HG03558 (cell line): Measurements from ENCODE around the gene MBTPS1.
"Not testable (repeated sequence)": the region's sequence is repeated elsewhere in the genome, so short reads cannot be mapped to it uniquely, and the experiment has no call there.

Source experiments
- ATAC-seq: cut with Tn5 transposase; IDR thresholded peaks from one replicate; pipeline ENCODE4 v1.9.1; 2021; ENCODE audit warnings: moderate number of reproducible peaks; ENCODE audit not compliant: unreplicated experiment; ENCODE audit errors: extremely low read depth

MBTPS1 gene

GRCh38 chr16:84137769-84138357, 21.1 kb upstream of the MBTPS1 start:
- ATAC-seq = no peak

DNA sequence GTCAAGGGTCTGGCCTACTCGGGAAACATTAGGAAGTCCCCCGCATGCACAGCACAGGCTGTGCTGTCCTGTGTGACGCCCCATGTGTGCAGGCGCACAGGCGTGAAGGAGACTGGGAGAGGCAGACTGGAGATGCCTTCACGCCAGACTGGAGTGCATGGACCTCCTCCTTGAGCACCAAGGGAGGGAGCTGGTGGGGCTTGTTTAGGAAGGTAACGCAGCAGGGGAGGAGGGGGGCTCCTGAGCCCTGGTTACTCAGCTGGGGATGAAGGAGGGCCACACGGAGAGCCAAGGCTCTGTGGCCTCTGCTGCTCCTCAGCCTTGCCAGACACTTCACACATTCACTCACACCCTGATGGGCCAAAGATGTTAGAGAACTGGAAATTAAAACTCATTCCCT, 20.5 kb upstream of the MBTPS1 start:
- no peak for ATAC-seq

- no peak for ATAC-seq
These were observed 19.8 kb upstream of the MBTPS1 start for GRCh38 chr16:84136331-84137125.

- ATAC-seq = no peak
These were observed 16.0 kb upstream of the MBTPS1 start for GRCh38 chr16:84132527-84133285.

- no peak for ATAC-seq
These were observed 14.4 kb upstream of the MBTPS1 start for GRCh38 chr16:84131117-84131516.

- ATAC-seq = no peak
These were observed 7.7 kb upstream of the MBTPS1 start for GRCh38 chr16:84124257-84125073.

DNA sequence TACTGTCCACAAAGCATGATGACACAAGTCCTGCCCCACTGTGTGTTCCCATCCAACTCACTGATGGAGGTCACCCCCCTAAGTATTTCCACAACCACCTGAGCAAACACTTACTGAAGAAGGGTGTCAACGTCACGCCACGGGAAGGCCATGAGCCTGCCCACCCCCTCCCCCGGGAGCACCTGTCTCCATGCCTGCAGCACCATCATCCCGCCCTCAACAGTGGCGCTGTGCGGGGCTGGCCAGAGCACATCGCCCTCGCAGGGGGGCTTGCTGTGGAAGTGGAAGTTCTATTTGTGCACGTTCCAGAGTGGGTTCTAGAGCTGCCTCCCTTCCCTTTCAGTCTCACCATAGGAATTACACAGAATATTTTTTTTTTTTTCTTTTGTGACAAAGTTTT, 4.3 kb upstream of the MBTPS1 start:
- ATAC-seq = no peak

DNA sequence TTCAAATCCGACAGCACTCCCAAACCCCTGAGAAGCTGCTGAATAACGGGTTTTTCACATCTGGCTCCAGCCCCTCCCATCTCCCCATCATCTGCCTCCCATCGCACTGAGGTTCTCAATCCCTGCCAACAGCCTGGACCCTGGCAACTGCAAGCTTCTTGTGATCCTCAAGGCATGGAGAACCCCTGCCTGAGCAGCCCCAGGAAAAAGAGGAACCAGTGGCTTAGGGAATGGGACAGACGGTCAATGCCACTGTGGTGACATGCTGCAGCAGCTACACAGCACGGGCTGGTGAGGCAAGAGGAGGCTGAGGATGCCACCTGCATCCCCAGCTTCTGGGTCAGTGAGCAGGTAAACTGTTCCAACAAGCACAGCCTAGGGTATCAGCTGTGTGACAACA, 3.3 kb upstream of the MBTPS1 start:
- ATAC-seq = no peak

DNA sequence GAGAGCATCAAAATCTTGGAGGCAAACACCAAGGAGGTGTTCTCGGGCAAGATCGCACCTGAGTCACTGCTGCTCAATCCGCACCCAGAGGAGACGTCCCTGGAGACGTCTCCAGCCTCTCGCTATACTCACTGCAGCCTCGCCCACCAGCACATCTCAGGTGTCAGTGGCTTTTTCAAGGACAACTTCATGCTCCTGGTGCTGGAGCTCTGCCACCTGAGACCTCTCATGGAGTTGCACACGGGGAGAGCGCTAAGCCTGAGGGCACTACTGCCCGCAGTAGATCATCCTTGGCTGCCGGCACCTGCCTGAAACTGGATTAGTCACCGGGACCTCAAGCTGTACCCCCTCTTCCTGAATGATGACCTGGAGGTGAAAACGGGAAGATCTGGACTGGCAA, 2.6 kb upstream of the MBTPS1 start:
- no peak for ATAC-seq

DNA sequence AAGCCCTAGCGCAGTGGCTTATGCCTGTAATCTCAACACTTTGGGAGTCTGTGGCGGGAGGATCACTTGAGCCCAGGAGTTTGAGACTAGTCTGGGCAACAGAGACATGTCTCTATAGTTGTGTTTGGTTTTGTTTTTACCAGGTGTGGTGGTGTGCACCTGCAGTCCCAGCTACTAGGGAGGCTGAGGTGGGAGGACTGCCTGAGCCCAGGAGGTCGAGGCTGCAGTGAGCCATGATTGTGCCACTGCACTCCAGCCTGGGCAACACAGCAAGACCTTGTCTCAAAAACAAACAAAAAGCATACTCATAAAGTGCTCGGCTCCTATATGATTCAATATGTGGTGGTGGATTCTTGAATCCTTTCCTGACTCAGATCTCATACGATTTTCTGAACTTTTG, 1.6 kb upstream of the MBTPS1 start:
- ATAC-seq = not testable (repeated sequence)

DNA sequence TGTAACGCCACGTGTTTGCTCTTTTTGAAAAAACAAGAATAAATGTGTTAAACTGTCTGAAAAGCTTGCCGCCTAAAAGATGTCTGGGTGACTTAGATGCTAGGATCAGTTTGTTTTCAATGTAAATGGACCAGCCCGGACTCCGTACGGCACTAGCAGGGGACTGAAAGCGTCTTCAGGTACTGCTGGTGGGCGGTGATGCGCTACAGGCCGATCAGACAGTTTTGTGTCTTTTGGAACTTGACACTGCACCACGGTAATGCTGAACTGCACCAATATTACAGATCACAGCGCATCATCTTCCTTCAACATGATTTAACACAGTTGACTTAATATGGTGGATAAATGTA, 727 bp upstream of the MBTPS1 start:
- ATAC-seq = no peak

DNA sequence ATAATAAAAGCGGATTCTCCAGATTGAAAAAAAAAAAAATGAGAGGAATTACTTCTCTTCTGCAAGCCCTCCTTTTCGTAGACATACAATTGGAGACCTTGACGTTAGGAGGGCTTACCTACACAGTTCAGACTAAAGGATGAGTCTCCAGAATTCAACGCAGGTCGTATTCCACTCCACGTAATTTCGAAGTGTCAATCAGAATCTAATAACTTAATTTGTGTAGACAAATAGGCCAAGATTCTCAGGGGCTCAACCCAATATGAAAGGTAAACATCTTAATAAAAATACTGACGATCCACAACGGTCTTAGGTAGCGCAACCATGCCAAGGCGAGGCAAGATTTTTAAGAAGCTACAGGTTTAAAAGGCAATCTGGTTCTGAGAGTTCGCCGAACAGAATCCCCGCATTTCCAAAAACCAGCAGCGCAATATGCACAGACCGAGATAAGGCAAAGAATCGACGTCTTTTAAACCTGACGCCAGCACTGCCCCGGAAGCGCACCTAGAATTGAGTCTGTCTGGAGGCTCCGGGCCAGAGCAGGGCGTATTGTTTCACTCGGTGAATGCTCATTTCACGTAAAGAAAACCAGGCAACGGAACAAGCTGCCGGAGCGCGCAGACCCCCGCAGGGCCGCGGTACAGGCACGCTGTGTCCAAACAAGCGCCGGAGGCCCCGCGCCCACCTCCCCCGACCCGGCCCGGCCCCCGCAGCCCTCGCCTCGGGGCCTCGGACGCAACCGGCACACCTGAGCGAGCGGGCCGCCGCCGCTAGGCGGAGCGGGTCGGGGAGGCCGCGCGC, 623 bp downstream of the MBTPS1 start:
- ATAC-seq = no peak

- ATAC-seq = not testable (repeated sequence)
These were observed 4.8 kb downstream of the MBTPS1 start for GRCh38 chr16:84111949-84112348.

DNA sequence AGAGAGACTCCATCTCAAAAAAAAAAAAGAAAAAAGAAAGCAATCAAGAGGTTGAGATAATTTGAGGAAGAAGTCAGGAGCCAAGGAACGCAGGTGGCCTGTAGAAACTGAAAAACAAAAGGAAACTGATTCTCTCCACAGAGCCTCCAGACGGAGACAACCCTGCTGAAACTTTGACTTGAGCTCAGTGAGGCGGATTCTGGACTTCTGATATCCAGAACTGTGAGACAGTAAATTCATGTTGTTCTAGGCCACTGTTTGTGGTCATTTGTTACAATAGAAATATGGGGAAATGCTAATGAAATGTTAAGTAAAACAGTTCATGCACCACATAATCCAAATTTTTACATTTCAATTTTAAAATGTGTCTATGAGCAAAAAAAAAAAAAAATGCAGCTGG, 5.2 kb downstream of the MBTPS1 start:
- no peak for ATAC-seq

DNA sequence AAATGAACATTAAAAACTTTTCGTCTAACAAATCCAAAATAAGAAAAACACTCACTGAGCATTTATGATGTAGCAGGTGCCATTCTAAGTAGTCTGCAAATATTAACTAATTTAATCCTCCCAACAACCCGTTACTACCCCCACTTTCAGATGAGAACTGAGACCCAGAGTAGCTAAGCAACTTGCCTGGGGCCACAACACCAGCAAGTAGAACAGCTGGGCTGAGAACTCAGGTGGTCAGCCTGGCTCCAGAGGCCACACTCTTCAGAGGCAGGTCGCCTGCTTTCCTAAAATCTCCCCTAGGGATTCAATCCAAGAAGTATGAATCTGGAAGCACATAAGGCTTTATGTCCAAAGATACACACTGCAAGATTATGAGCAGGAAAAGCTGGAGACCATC, 6.2 kb downstream of the MBTPS1 start:
- ATAC-seq = no peak

DNA sequence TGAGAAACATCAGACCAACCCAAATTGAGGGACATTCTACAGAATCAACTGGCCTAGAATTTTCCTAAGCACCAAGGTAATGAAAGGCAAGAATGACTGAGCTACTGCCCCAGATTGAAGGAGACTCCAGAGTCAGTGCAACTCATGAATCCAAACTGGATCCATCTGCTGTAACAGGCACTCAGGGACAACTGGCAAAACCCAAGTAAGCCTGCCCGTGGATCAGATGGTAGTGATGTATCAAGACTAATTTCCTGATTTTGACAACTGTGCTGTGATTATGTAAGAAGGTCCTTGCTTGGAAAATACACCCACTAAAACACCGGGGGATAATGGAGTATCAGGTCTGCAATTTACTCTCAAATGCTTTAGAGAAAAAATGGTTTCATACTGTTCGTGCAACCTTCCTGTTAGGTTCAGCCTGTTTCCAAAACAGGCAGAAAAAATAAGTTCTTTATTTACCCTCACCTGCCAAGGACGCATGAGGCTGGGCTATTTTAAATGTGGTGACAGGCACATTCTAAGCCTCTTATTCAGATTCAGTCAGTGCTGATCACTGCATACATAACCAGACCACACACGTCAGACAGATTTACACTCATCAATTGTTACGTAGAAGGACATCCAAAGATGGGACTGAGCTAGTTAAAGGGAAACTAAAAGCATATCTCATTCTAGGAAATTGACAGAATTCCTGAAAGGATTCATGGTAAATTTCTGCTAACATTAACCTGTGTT, 7.0 kb downstream of the MBTPS1 start:
- no peak for ATAC-seq

DNA sequence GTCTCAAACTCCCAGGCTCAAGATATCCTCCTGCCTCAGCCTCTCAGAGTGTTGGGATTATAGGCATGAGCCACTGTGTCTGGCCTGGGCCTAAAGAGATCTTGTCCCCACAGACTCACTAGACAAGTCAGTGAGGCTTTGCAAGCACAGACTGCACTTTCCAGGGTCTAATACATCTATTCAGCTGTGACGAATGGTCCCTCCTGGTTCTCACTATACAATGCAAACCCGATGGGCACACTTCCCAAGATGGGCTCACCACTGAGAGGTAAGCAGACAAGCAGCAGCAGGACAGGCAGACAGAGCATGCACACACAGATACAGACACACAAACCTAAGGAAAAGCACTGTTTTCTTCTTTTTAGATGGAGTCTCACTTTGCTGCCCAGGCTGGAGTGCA, 8.8 kb downstream of the MBTPS1 start:
- no peak for ATAC-seq

DNA sequence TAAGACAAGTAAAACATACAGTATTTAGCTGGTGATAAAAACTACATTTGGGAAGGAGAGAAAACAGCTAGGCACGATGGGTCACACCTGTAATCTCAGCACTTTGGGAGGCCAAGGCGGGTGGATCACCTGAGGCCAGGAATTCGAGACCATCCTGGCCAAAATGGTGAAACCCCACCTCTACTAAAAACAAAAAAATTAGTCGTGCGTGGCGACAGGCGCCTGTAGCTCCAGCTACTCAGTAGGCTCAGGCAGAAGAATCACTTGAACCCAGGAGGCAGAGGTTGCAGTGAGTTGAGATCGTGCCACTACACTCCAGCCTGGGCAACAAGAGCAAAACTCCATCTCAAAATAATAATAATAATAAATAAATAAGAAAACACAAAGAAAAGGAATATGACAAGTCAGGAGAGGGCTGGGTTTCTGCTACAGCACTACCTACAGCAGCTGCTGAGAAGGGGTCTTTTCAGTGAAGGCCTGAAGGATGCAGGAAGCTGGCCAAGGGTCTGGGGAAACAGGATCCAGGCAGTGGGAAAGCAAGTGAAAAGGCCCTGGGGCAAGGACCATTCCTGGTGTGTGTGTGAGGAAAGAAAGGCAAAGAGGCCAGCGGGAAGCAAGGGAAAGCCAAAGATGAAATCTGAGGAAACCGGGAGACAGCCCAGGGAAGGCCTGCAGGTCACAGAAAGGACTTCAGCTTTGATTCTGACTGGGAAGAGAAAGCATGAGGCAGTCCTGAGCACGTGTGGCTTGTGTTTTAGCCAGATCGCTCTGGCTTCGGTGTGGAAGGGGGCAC, 10.6 kb downstream of the MBTPS1 start:
- no peak for ATAC-seq
